ENCODE data around the gene PGPEP1.
A peak's percentile ranks its signal among the peaks of the same experiment; 100 is the strongest.

Gene PGPEP1

GRCh38 chr19:18390065-18390907 is 49.9 kb downstream of the PGPEP1 start:
- DNase-seq (ENCODE audit: low read depth in 2 of 2) = peak; percentile 39 to 42
- no peak for TF ChIP-seq CTCF (IDR thresholded peaks at IDR 0.05; ENCODE audit: low read depth, low read length)
- H3K4me3 ChIP-seq (replicated peaks in 1 of 2; ENCODE audit: low read depth in 2 of 2, low read length in 2 of 2) = no peak overlapping the region

DNA sequence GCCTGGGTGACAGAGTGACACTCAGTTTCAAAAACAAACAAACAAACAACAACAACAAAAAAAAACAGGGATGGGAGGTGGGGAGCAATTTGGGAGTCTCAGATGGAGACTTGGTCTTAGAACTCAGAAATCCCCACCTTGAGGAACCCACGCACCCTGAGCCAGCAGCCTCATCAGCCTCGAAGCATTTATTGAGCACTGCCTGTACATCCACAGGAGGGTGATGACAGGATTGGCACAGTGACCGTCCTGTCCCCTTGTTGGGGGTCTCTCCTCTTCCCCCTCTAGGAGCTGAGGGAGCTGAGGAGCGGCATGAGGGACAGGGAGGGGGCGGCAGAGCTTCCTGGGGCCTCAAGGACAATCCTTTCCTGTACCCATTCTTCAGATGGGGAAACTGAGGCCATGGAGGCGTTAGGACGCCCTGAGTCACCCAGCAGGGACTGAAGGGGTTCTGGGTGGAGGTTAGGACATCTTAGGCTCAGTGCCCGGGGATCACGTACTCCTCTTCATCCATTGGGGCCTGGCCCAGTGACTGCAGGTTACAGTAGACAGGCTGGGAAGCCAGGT is 51.2 kb downstream of the PGPEP1 start:
- H3K4me3 ChIP-seq (replicated peaks in 1 of 2; ENCODE audit: low read depth in 2 of 2, low read length in 2 of 2) = no peak overlapping the region
- TF ChIP-seq CTCF (IDR thresholded peaks at IDR 0.05; ENCODE audit: low read depth, low read length) = no peak
- DNase-seq (ENCODE audit: low read depth in 2 of 2) = no peak

GRCh38 chr19:18392417-18392816 is 52.0 kb downstream of the PGPEP1 start:
- H3K4me3 ChIP-seq (replicated peaks in 1 of 2; ENCODE audit: low read depth in 2 of 2, low read length in 2 of 2) = no peak overlapping the region
- no peak for TF ChIP-seq CTCF (IDR thresholded peaks at IDR 0.05; ENCODE audit: low read depth, low read length)
- DNase-seq (ENCODE audit: low read depth in 2 of 2) = peak in 1 of 2 donors; percentile 79

DNA sequence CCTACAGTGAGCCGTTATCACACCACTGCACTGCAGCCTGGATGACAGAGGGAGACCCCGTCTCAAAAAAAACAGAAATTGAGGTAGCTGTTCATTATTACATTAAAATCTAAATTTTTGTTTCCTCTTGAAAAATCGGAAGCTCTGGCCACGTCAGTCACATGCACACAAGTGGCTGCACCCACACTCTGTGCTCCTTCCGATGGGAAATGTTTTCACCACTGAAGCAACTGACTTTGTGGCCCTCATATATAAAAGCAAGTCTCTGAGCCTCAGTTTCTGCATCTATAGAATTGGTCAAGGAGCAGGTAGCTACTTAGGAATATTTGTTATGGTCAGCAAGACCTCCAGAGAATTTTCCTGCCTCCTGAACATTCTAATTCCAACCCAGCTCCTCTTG is 52.5 kb downstream of the PGPEP1 start:
- no peak overlapping the region for H3K4me3 ChIP-seq (replicated peaks in 1 of 2; ENCODE audit: low read depth in 2 of 2, low read length in 2 of 2)
- no peak for TF ChIP-seq CTCF (IDR thresholded peaks at IDR 0.05; ENCODE audit: low read depth, low read length)
- DNase-seq (ENCODE audit: low read depth in 2 of 2) = no peak

DNA sequence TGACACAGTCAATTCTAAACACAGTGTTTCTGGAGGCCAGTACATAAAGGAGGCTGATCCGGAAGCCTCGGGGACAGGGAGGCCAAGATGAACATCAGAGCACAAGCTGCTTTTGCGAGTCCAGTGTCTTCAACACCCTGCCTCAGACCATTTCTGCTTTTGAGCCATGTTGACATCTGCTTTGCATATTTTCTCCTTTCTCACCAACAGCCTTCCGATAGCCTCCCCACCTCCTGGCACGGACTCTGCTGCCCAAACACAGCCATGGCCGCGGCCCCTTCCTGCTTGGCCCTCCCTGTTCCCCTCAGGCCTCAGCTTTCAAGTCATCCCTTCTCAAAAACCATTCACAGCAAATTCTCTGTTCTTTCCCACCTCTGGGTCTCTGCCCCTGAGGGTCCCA is 53.4 kb downstream of the PGPEP1 start:
- DNase-seq (ENCODE audit: low read depth in 2 of 2) = no peak
- no peak overlapping the region for H3K4me3 ChIP-seq (replicated peaks in 1 of 2; ENCODE audit: low read depth in 2 of 2, low read length in 2 of 2)
- no peak for TF ChIP-seq CTCF (IDR thresholded peaks at IDR 0.05; ENCODE audit: low read depth, low read length)

DNA sequence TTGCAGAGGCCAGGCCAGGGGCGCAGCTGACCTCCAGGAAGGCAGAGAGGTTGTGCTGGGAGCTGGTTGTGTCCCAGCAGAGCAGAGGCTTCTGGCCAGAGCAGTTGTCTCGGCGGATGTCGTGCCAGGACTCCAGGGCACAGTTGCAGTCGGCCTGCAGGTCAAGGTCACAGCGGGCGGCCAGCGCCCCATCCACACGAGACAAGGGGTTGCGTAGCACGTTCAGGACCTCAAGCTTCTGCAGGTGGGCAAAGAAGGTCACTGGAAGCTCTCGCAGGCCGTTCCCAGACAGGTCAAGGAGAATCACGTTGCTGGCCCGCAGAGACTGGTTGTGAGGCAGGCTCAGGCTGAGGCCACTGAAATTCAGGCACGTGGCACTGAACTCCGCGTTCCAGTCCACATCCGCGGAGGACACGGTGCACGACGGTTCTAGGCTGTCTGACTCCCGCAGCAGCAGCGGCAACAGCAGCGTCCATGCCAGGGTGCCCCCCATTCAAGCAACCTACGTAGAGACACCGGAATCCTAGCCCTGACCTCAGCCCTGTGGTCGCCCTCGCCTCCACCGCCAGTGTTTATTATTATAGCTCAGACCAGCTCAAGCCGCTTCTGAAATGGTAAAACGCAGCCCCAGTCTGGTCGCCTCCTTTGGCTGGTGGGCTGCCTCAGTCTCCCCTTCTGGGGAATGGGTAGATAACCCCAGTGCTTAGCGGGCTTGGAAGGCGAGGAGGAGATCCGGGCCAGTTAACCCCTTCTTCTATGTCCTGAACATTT is 56.3 kb downstream of the PGPEP1 start:
- no peak for DNase-seq (ENCODE audit: low read depth in 2 of 2)
- no peak for TF ChIP-seq CTCF (IDR thresholded peaks at IDR 0.05; ENCODE audit: low read depth, low read length)
- no peak overlapping the region for H3K4me3 ChIP-seq (replicated peaks in 1 of 2; ENCODE audit: low read depth in 2 of 2, low read length in 2 of 2)

Data from cardiac fibroblast (primary cell).